ENCODE measurements around the gene GIT1. TPM values are rescaled to one million over a fixed set of nuclear protein-coding genes. Genes with fewer than 3 reads are reported as not detected.

The GIT1 gene
- polyA plus RNA-seq, 1 donor = 43.2 TPM

DNA sequence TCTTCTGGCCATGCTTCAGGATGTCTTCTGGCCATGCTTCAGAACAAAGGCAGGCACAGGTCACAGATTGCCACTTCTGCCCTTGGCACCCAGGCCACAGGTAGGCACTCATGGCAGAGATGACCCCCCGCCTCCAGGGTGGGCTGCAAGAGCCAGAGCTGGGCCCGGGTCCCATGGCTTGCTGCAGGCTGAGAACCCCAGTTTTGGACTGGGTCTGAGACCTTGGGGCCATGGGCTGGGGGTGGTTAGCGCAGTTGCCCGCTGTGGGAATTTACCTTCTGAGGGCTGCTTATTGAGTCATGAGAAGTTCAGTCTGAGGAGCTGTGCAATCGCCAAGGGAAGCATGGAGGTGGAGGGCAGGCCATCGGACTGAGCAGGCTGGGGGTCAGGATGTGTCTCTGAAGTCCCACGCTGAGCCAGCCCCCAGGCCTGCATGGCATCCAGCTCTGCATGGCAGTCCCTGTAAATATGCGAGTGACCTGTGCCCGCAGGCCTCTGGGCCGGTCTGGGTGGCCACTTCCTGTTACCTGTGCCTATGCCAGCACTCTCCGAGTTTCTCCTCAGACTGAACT lies 5.2 kb upstream of the GIT1 start:
- DNase-seq = no peak

DNA sequence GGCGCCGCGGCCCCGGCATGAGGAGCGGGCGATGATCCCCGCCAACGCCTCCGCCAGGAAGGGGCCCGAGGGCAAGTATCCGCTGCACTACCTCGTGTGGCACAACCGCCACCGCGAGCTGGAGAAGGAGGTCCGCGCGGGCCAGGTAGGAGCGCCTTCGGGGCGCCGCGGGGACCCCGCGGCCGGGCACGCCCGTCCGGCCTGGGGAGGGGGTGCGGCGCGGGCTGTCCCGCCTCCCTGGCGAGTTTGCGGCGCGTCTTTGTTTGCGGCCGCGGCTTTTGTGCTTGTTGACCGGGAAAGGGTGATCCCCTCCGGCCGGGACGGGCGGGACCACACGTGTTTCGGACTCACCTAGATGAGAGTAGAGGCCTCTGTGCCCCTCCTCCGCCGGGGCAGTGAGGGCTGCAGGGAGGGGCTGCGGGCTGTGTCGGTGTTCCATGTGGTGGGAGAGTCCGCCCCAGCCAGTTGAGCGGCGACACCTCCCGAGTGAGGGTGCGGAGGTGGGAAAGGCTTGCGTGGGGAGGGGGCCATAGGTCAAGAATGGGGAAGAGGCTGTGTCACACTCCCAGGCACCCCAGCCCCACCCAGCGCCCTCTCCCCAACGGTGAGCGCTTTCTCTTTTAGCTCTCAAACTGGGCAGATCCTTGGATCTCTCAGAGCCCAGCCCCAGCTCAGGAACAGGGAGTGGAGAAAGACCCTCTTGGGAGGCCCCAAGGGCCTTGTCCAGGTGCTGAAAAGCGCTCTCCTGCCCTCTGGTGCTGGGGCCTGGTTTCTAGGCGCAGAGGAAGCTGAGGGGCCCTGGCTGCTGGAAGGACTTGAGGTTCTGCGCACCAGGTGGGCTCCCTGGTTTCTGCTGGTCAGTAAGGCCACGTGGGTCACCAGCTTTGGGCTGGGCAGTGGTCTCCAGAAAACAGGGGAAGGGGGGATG lies 4.4 kb upstream of the GIT1 start:
- DNase-seq = no peak

DNA sequence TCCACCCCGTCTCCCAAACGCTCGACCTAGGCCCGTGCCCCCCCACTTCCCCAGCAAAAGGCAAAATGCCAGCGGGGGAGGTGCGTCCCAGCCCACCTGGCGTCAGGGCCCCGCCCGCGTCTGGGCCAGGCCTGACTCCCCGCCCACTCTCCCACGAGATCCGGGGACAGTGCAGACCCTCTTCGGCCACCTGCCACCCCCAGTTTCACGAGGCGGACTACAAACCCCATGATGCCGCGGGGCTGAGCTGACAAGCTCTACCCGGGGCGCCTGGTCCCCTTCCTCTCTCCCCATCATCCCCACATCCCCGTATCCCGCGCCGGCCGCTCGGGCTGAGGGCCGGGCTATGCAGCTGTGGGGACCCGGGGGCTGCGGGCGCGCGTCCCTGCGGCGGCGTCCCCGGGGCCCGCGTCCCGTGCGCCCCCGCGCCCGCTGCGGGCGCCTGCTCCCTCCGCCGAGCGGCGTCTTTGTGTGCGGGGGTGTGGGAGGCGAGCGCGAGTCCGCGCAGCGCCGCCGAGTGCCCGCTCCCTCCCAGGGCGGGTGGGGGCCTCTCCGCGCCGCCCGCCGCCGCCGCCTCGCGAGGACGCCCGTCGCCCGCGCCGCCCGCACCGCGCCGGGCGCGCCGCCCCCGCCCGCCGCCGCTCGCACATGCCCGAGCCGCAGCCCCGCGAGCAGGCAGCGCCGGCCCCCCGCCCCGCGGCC lies 3.6 kb upstream of the GIT1 start, which contains the start of gene ANKRD13B:
Gene ANKRD13B, plus strand, starts transcription at position 283 of the 702 bp plus-strand sequence. CDS start 490 bp downstream, outside the sequence.
- no peak for DNase-seq

DNA sequence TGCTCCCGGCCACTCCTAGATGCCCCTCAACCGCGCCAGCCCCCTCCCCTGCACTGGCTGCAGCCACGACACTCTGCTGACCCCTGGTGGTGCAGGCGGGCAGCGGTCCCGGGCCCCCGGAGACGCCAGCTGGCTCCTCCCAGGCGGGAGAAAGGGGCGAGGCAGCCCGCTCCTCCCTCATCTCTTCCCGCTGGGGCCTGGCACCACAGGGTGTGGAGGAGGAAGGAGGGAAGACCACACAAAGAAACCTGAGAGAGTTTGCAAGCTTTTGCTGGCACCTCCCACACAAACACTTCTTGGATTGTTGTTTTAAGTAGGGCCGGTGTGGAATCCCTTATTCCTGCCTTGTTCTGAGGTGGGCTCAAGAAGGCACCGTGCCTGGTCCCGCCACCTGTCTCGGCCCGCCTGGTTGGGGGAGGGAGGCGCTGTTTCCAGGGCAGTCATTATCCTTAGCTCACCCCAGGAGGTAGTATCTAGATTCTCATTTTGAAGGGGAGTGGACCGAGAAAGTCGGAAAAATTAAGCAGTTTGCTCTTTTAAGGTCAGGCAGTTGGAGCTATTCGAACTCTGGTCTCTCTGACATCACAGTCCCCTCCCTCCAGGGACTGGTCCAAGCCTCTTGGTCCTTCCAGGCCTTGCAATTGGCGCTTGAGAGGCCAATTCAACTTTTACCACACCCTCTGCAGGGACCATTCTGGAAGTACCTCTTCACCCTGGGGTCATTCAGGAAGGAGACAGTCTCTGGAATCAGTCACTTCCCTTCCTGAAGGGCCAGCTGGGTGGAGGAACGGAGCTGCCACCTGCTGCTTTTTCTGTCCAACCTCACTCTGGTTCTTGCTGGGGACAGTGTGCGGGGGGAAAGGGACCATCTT lies 2.5 kb upstream of the GIT1 start:
- DNase-seq = peak; percentile 93

- DNase-seq = no peak
Observed at GRCh38 chr17:29591146-29591736, 1.8 kb upstream of the GIT1 start.

GRCh38 chr17:29590411-29591145 lies 1.1 kb upstream of the GIT1 start:
- DNase-seq = no peak

DNA sequence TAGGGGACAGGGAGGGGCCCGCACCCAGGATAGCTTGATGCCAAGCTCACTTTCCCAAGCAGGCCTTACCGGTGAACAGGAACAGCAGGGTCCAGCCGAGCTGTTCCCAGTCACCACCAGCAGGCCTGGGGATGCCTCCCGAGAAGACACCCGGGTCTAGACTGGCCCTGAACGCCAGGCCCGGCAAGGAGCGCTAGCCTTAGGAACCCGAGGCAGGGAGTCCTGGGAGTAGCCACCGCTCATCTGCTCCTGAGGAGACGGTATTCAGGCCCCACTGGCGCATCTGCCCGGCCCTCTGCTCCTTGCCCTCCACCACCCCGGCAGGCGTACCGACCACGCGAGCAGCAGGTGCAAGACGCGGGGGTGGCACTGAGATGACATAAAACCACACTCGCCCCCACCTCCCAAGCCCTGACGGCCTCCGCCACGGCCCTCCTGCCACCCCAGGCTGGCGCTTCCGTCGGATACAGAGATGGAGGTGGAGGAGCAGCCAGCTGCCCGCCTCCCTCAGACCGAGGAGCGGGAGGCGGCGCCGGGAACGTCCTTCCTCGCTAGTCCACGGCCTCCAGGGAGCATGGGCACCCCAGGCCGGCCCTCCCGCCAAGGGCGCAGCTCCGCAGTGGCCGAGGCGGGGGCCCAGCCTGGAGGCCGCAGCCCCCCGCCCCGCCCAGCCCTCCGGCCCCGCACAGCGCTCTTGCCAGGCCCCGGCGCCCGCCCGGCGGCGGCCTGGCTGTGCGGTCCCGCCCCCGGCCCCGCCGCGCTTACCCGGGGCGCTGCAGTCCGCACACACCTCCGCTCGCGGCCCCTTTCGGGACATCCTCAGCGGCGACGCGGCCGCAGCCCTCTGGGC lies 661 bp downstream of the GIT1 start:
- no peak for DNase-seq

GRCh38 chr17:29588017-29588561 lies 1.4 kb downstream of the GIT1 start:
- no peak for DNase-seq

DNA sequence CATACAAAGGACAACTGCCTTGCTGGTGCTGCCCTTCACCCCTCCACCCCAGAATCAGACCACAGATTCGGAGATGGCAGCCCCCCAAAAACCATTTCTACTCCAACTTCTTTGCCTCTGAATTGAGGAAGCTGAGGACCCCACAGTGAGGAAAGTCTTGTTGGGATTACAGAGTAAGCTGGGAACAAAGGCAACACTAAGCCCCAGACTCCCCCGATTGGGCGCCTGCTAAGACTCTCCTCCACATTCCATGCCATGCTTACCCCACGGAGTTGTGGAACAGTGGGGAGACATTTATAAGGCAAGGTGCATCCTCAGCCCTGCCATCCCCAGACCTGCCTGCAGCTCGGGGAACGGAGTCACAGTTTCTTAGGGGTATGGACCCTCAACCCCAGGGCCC lies 1.9 kb downstream of the GIT1 start:
- no peak for DNase-seq

GRCh38 chr17:29586676-29587469 lies 2.6 kb downstream of the GIT1 start:
- no peak for DNase-seq

DNA sequence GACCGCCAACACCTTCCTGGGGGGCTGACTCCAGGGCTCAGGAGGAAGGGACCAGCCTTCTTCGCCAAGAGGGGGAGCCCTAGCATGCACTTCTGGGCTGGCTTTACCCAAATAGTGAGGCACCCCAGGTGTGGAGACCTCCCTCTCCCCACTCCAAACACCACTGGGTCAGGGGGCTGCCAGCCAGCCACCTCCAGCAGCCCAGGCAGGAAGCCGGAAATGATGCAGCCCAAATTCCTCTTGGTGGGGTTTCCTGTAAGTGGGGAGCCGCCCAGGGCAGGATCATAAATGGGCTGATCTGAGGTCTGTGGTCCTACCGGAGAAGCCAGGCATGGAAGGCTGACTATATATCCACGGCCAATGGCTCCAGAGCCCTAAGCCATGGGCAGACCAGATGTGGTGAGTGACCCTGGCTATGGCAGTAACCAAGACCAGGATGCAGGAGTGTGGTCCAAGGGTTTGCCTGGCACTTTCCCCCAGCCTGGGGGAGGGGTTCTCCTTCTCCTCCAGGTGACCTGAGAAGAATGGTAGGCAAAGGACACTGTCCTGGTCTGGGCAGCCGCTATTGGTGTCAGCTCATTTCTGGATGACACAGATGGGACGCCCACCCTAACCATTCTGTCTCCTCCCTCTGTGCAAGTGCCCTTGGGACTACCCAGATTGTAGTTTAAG lies 4.2 kb downstream of the GIT1 start:
- no peak for DNase-seq

GRCh38 chr17:29584452-29585079 lies 4.9 kb downstream of the GIT1 start:
- no peak for DNase-seq

DNA sequence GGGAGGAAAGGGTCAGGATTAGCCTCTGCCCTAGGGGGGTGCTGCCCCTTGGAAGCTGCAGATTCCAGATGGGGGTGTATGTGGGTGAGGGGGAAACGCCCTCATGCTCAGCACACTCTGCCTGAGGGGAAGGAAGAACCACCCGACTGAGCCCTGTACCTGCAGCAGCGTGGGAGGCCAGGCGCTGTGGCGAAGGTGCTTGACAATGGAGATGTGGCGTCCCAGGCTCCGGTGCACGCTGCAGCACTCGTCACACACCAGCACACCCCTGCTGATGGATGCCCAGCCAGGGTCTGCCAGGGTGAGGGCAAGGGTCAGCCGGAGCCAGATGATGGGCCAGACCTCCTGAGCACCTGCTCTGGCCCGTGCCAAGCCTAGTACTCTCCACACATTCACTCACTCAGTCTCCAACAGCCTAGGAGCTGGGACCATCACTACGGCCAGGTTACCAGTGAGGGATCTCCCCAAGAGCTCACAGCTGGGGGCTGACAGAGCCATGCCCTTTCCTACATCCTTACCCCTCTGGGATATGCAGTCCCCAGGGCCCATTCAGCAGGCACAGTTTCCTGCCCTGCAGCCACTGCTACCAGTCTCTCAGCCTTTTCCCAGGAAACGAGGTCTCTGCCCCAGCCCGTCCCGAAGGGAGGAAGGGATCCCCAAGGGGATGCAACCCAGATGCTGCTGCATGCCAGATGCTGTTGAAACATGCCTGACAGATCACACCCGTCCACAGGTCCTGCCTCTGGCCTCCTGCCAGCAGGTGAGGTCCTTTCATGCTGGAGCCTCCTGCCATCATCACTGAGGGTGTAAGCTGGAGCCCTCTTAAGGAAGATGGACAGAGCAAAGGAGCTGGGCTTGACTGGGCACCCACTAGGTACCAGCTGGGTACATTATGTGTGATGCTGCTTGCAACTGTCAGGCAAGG lies 5.9 kb downstream of the GIT1 start:
- no peak for DNase-seq

DNA sequence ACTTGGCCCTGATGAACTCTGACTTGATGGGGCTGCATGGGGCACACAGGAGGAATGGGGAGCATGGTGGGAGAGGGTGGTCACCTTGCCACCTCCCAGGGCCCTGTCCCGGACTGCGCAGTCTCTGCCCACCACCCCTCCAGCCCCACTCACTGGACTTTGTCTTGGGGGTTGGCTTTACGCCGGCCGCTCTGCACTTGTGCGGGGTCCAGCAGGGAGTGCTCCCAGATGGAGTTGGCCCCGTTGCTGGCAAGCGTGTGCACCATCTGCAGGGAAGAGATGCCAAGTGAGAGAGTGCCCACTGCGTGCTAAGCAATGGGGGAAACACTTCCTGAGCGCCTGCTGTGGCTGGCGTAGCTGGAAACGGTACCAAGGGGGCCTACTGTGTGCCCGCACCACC lies 6.7 kb downstream of the GIT1 start:
- DNase-seq = no peak

DNA sequence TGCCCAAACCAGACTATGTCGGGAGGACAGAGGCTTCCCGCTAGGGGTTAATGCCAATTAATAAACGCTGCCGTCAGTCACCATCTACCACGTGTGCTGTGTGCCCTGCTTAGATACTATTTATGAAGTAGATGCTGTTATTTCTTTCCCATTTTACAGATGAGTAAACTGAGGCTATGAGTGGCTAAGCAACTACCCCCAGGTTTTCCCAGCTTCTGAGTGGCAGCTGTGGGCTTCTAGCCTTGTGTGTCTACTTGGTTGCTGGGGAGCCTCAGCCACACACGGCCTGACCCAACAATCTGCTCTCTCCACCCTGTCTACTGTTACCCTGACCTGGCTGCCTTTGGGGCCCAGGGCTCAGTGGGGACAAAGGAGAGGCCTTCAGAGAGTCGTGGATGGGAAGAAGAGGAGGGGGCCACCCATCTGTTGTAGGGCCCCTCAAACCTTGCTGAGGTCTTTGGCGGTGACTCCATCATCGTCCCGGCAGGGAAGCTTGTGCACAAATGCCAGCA lies 7.1 kb downstream of the GIT1 start:
- no peak for DNase-seq

DNA sequence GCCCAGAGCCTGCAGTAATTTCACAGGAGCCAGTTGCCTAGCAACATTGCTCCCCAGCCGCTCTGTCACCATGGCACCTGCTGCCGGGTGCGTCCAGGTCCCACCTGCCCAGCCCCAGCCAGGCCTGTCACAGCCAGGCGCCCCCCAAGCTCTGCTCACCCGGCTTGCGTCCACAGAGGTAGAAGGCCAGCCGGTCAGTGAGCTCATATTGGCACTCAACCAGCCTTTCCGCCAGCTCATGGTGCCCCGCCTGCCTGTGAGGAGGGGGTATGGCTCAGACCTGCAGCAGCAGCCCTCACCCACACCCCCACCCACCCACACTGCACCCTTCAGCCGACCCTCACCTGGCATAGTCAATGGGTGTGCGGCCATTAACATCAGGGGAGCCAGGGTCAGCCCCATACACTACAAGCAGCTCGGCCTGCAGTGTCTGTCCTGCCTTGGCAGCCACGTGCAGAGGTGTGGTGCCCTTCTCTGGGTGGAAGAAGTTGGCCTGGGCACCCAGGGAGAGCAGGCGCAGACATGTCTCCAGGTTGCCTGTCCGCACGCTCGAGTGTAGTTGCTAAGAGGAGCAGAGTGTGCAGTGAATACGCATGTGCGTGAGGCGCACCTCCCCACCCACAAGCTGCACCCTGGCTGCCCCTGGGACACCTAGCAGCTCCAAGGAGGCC lies 7.7 kb downstream of the GIT1 start:
- no peak for DNase-seq
